SK-N-SH (cell line): ENCODE results near the gene ACVR1C. TPM values are rescaled to one million over a fixed set of nuclear protein-coding genes. Genes with fewer than 3 reads are reported as not detected.

ENCODE experiments used
- CTCF ChIA-PET: fragments of 300-600, 350-600 bp; formaldehyde crosslinking; extraction: SDS; loops from one replicate; lab custom pipeline; 2021; lab: Yijun Ruan, JAX
- POLR2A ChIA-PET: fragments of 350-600 bp; sonication (Branson Sonifier 250); formaldehyde crosslinking; extraction: SDS; loops from one replicate; lab custom pipeline; 2020; ENCODE audit warnings: antibody characterized with exemption, inconsistent platforms; lab: Yijun Ruan, JAX
- DNase-seq: peaks from one replicate; pipeline ENCODE4 v3.0.0; 2012
- H2AFZ ChIP-seq: fragments of 200-600 bp; sonication (generic); 2 replicates; pipeline ENCODE4 v1.8.1; 2016; ENCODE audit warnings: antibody characterized with exemption, mild to moderate bottlenecking, low read depth
- H3F3A ChIP-seq: fragments of 200-600 bp; sonication (generic); replicated peaks from 2 replicates; pipeline ENCODE3; 2016; ENCODE audit warnings: antibody characterized with exemption, mild to moderate bottlenecking; ENCODE audit not compliant: insufficient read depth
- H3K27ac ChIP-seq, 2 experiments: fragments of 200-500 bp in 1 of 2; fragments of 200-600 bp in 1 of 2; sonication (Bioruptor generic) in 1 of 2; sonication (generic), shearing (Covaris generic) in 1 of 2; 2 replicates each; pipeline versions ENCODE4 v1.5.1 to v1.6.1; 2014 to 2016; ENCODE audit warnings: low read depth in 2 of 2, inconsistent platforms in 1 of 2, low read length in 1 of 2, mild to moderate bottlenecking in 1 of 2, mixed read lengths in 1 of 2
- H3K27me3 ChIP-seq: fragments of 200-600 bp; sonication (generic), shearing (Covaris generic); 2 replicates; pipeline ENCODE4 v1.6.1; 2016; ENCODE audit warnings: mixed run types; ENCODE audit not compliant: insufficient read depth
- H3K36me3 ChIP-seq, 2 experiments: fragments of 200-500 bp in 1 of 2; fragments of 200-600 bp in 1 of 2; sonication (Bioruptor generic) in 1 of 2; sonication (generic) in 1 of 2; replicated peaks in 1 of 2; 2 replicates each; pipeline versions ENCODE3 to v1.5.1; 2014 to 2016; ENCODE audit warnings: low read length in 1 of 2, mild to moderate bottlenecking in 1 of 2; ENCODE audit not compliant: insufficient read depth in 2 of 2, control insufficient read depth in 1 of 2
- H3K4me1 ChIP-seq, 2 experiments: fragments of 200-500 bp in 1 of 2; fragments of 200-600 bp in 1 of 2; sonication (Bioruptor generic) in 1 of 2; sonication (generic), shearing (Covaris generic) in 1 of 2; 2 replicates each; pipeline versions ENCODE4 v1.5.1 to v1.6.1; 2014 to 2016; ENCODE audit warnings: low read depth in 1 of 2, low read length in 1 of 2, mixed run types in 1 of 2; ENCODE audit not compliant: insufficient read depth in 2 of 2, control insufficient read depth in 1 of 2
- H3K4me2 ChIP-seq: fragments of 200-600 bp; sonication (generic), shearing (Covaris generic); 2 replicates; pipeline ENCODE4 v1.6.1; 2017; ENCODE audit warnings: mixed run types
- H3K4me3 ChIP-seq, 2 experiments: fragments of 200-500 bp in 1 of 2; fragments of 200-600 bp in 1 of 2; sonication (Bioruptor generic) in 1 of 2; sonication (generic), shearing (Covaris generic) in 1 of 2; 2 replicates each; pipeline versions ENCODE4 v1.5.1 to v1.8.1; 2014 to 2016; ENCODE audit warnings: low read depth in 2 of 2, inconsistent platforms in 1 of 2, low read length in 1 of 2, mild to moderate bottlenecking in 1 of 2, mixed read lengths in 1 of 2, moderate library complexity in 1 of 2
- H3K79me2 ChIP-seq: fragments of 200-600 bp; sonication (generic); 2 replicates; pipeline ENCODE4 v1.8.1; 2017; ENCODE audit warnings: mild to moderate bottlenecking; ENCODE audit not compliant: insufficient read depth
- H3K9ac ChIP-seq: fragments of 200-600 bp; sonication (generic); 2 replicates; pipeline ENCODE4 v1.6.1; 2017; ENCODE audit warnings: mixed run types
- H3K9me2 ChIP-seq: fragments of 200-600 bp; sonication (generic); 2 replicates; pipeline ENCODE4 v1.6.1; 2017; ENCODE audit warnings: mixed run types
- H3K9me3 ChIP-seq: fragments of 200-600 bp; sonication (generic); 2 replicates; pipeline ENCODE4 v1.6.1; 2017; ENCODE audit warnings: mixed run types, mild to moderate bottlenecking, moderate library complexity
- H4K20me1 ChIP-seq: fragments of 200-600 bp; sonication (generic); 2 replicates; pipeline ENCODE4 v1.6.1; 2017; ENCODE audit warnings: mild to moderate bottlenecking, mixed run types; ENCODE audit not compliant: insufficient read depth
- JUND ChIP-seq: IDR thresholded peaks from 2 replicates; pipeline ENCODE4 v1.4.0; 2012
- MXI1 ChIP-seq: IDR thresholded peaks from 2 replicates; pipeline ENCODE4 v1.6.1; 2012; ENCODE audit warnings: mild to moderate bottlenecking, low read depth, low read length, improper control_type of control experiment
- POLR2AphosphoS5 ChIP-seq: IDR thresholded peaks from 2 replicates; pipeline ENCODE4 v1.6.1; 2012; ENCODE audit warnings: low read depth, low read length
- RAD21 ChIP-seq: IDR thresholded peaks from 2 replicates; pipeline ENCODE4 v1.6.1; 2012; ENCODE audit warnings: mild to moderate bottlenecking, low read length
- RCOR1 ChIP-seq: fragments of 150-350 bp; IDR thresholded peaks from 2 replicates; pipeline ENCODE4 v1.6.1; 2017; ENCODE audit warnings: antibody characterized with exemption, low read length
- RFX5 ChIP-seq: IDR thresholded peaks from 2 replicates; pipeline ENCODE4 v1.6.1; 2012; ENCODE audit warnings: mild to moderate bottlenecking, improper control_type of control experiment, low read length
- SIN3A ChIP-seq: IDR thresholded peaks from 2 replicates; pipeline ENCODE4 v1.6.1; 2012; ENCODE audit warnings: low read depth, mild to moderate bottlenecking, low read length, moderate library complexity, borderline replicate concordance
- SMC3 ChIP-seq: IDR thresholded peaks from 2 replicates; pipeline ENCODE4 v1.6.1; 2012; ENCODE audit warnings: low read depth, low read length, improper control_type of control experiment
- TEAD4 ChIP-seq: IDR thresholded peaks from 2 replicates; pipeline ENCODE4 v1.4.0; 2012; ENCODE audit warnings: mild to moderate bottlenecking, borderline replicate concordance; ENCODE audit not compliant: insufficient read depth
- YY1 ChIP-seq: IDR thresholded peaks from 2 replicates; pipeline ENCODE4 v1.4.0; 2012; ENCODE audit warnings: low read depth, mild to moderate bottlenecking
- WGBS: methylation state at CpG from one replicate; pipeline ENCODE4 v1.1.6; 2017; ENCODE audit warnings: low lambda C conversion rate; 5-methylcytosine and 5-hydroxymethylcytosine counted together
- polyA plus RNA-seq, 3 experiments: library from polyadenylated mRNA; depleted of rRNA; stranded (reverse); fragments of >200 nt; gene quantifications; 2 replicates each; pipeline ENCODE4 v1.2.3, GENCODE V29; 2012
- TF ChIP-seq, protein P1 (sequence below): fragments of 200-600 bp; sonication (generic); IDR thresholded peaks from 2 replicates; pipeline ENCODE4 v1.6.1; 2017; ENCODE audit warnings: antibody characterized with exemption, mild to moderate bottlenecking, moderate library complexity
- TF ChIP-seq, protein P2 (sequence below): IDR thresholded peaks from 2 replicates; pipeline ENCODE4 v1.4.0; 2012; ENCODE audit warnings: low read depth, borderline replicate concordance
- TF ChIP-seq, protein P3 (sequence below): fragments of 150-350 bp; IDR thresholded peaks from 2 replicates; pipeline ENCODE4 v1.6.1; 2017; ENCODE audit warnings: antibody characterized with exemption, low read length, low read depth, borderline replicate concordance

Gene ACVR1C
- polyA plus RNA-seq, 1 of the 3 experiments (the other 2 are of a cell fraction), result 0.03 TPM

DNA sequence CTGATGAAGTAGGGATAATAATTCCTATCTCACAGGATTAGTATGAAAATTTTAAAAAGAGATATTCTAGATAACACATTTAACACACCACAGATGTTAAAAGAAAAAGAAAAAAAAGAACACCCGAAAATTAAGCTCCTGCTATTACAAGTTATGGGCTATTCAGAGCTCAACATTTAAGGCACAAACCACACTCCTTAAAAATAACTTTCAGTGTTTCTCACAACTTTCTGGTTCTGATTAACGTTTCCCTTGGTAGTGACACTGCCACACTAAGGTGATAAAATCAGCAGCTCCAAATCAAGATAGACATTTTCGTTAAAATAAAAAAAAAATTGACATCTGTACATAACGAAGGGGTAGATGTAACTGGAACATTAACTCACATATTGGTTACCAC is 26.9 kb downstream of the ACVR1C start:
- WGBS, result 2% methylated on average over 4 of the region's 4 CpGs
- no peak for DNase-seq
- CTCF ChIA-PET, result interaction anchor here (1.1 to 1.8 kb wide), 5 partner anchors 18 to 110 kb away, joined by 3 to 6 read pairs (median 4); partner anchors contain the start of gene ACVR1C

DNA sequence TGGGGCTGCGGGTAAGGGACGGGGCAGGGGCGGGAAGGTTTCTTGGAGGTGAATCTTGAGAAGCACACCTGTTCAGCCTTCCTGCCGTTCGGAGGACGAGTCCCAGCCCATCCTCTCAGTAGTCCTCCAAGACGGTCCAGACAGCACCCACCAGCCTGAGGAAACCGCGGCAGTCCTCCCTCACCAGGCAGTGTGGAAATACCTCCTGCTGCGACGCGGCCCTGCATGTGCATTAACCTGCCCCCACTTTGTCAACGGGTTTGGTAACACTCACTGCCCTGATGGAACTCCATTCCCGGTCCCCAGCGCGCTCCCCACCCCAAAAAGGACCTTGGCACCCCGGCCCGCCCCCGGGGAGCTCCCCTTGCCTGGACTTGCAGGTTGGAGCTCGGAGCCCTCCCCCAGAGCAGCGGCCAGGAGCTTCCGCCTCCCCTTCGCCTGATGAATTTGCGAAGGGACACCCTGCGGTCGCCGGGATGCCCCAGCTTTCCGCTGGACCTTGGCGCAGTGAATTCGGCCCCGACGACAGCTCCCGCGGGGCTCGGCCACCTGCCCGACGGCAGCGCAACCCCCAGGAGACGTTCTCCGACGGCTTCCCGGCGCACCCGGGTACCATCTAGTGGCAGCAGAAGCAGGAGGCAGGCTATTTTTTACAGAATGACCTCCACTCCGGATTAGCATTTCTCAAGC is 31.5 kb downstream of the ACVR1C start:
- Histone ChIP-seq H3K4me3 (peak overlapping the region in 1 of 2 experiments; percentile 16; a peak in 1 of 4 replicates), H3K27ac (no peak overlapping the region), H3K4me2 (no peak overlapping the region), H3K4me1 (no peaks in the 10 kb centered on the region), H3K9ac (no peak overlapping the region), H3K9me2 (no peaks in the 10 kb centered on the region), H4K20me1 (no peaks in the 10 kb centered on the region), H3K36me3 (no peaks in the 10 kb centered on the region), H3K79me2 (no peaks in the 10 kb centered on the region), H2AFZ (no peak overlapping the region), H3K9me3 (no peaks in the 10 kb centered on the region), H3K27me3 (no peaks in the 10 kb centered on the region; the same call in 1 of the 2 replicates), H3F3A (no peaks in the 10 kb centered on the region)
- WGBS, result 13% methylated on average over 17 of the region's 45 CpGs
- peak; percentile 38; the same call in 1 of the 2 replicates for TF ChIP-seq SMC3
- no peak for TF ChIP-seq JUND
- TF ChIP-seq RAD21, result peak; percentile 31
- TF ChIP-seq, protein P1, sequence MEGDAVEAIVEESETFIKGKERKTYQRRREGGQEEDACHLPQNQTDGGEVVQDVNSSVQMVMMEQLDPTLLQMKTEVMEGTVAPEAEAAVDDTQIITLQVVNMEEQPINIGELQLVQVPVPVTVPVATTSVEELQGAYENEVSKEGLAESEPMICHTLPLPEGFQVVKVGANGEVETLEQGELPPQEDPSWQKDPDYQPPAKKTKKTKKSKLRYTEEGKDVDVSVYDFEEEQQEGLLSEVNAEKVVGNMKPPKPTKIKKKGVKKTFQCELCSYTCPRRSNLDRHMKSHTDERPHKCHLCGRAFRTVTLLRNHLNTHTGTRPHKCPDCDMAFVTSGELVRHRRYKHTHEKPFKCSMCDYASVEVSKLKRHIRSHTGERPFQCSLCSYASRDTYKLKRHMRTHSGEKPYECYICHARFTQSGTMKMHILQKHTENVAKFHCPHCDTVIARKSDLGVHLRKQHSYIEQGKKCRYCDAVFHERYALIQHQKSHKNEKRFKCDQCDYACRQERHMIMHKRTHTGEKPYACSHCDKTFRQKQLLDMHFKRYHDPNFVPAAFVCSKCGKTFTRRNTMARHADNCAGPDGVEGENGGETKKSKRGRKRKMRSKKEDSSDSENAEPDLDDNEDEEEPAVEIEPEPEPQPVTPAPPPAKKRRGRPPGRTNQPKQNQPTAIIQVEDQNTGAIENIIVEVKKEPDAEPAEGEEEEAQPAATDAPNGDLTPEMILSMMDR, result peak; percentile 44
- TF ChIP-seq, protein P2, sequence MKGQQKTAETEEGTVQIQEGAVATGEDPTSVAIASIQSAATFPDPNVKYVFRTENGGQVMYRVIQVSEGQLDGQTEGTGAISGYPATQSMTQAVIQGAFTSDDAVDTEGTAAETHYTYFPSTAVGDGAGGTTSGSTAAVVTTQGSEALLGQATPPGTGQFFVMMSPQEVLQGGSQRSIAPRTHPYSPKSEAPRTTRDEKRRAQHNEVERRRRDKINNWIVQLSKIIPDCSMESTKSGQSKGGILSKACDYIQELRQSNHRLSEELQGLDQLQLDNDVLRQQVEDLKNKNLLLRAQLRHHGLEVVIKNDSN, result no peak
- no peak for TF ChIP-seq MXI1
- ChIA-PET POLR2A (no interaction called here), CTCF (interaction anchor here (0.7 to 3.4 kb wide), 6 partner anchors 15 to 415 kb away, joined by 3 to 14 read pairs (median 4); partner anchors contain the start of gene ACVR1C)
- DNase-seq, result peak; percentile 57

More for the DNA sequence above, 26.9 kb downstream of the ACVR1C start:
- no peak overlapping the region for H2AFZ ChIP-seq
- no peaks in the 10 kb centered on the region for H3K9me3 ChIP-seq
- no peaks in the 10 kb centered on the region for H4K20me1 ChIP-seq
- H3F3A ChIP-seq, result no peaks in the 10 kb centered on the region
- no peak overlapping the region for H3K4me3 ChIP-seq
- no peaks in the 10 kb centered on the region; the same call in 1 of the 2 replicates for H3K27me3 ChIP-seq
- H3K79me2 ChIP-seq, result no peaks in the 10 kb centered on the region
- no peak overlapping the region for H3K4me2 ChIP-seq
- POLR2A ChIA-PET, result no interaction called here
- no peak for TF ChIP-seq SMC3
- no peak for TF ChIP-seq SIN3A
- TF ChIP-seq MXI1, result no peak
- no peak for TF ChIP-seq RFX5
- TF ChIP-seq YY1, result no peak
- TF ChIP-seq RCOR1, result no peak
- TF ChIP-seq POLR2AphosphoS5, result no peak
- no peak for TF ChIP-seq TEAD4
- TF ChIP-seq, protein P3, sequence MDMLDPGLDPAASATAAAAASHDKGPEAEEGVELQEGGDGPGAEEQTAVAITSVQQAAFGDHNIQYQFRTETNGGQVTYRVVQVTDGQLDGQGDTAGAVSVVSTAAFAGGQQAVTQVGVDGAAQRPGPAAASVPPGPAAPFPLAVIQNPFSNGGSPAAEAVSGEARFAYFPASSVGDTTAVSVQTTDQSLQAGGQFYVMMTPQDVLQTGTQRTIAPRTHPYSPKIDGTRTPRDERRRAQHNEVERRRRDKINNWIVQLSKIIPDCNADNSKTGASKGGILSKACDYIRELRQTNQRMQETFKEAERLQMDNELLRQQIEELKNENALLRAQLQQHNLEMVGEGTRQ, result no peak
- H3K9ac ChIP-seq, result no peak overlapping the region
- H3K9me2 ChIP-seq, result no peaks in the 10 kb centered on the region
- H3K4me1 ChIP-seq, result no peaks in the 10 kb centered on the region
- H3K36me3 ChIP-seq, result no peaks in the 10 kb centered on the region
- H3K27ac ChIP-seq, result no peak overlapping the region
